IMR-90 (cell line): ENCODE data around the gene ABCC9. TPM values are rescaled to one million over a fixed set of nuclear protein-coding genes. Genes with fewer than 3 reads are reported as not detected.

Experiments used
- ATAC-seq: fragments of 200-7000 bp; cut with Tn5 transposase; 2 replicates; pipeline ENCODE4 v1.9.1; 2020; ENCODE audit warnings: low read depth, mild to moderate bottlenecking, moderate library complexity
- BruUV-seq: library from RNA; stranded (reverse); fragments of 400-500 nt; replicated peaks from 2 replicates; lab custom pipeline; 2021; lab: Mats Ljungman, UMichigan
- CTCF ChIA-PET: fragments of 300-600 bp; formaldehyde crosslinking; extraction: SDS; loops from one replicate; lab custom pipeline; 2021; ENCODE audit warnings: antibody characterized with exemption; lab: Yijun Ruan, JAX
- POLR2A ChIA-PET: fragments of 300-600 bp; sonication (Branson Sonifier 250); formaldehyde crosslinking; loops from one replicate; lab custom pipeline; 2022; ENCODE audit warnings: antibody characterized with exemption; ENCODE audit not compliant: unreplicated experiment; lab: Charles Lee
- DNase-seq: peaks from one replicate; pipeline ENCODE4 v3.0.0; 2013
- H2AFZ ChIP-seq: replicated peaks from 2 replicates; pipeline ENCODE3; 2013; ENCODE audit warnings: low read length, mild to moderate bottlenecking; ENCODE audit not compliant: poor library complexity
- H2AK5ac ChIP-seq: 2 replicates; pipeline ENCODE4 v1.6.1; 2013; ENCODE audit warnings: low read depth, low read length, inconsistent platforms
- H2AK9ac ChIP-seq: replicated peaks from 2 replicates; pipeline ENCODE3; 2013; ENCODE audit warnings: mild to moderate bottlenecking, low read depth, low read length, moderate library complexity; ENCODE audit not compliant: poor library complexity
- H2BK120ac ChIP-seq: 2 replicates; pipeline ENCODE4 v1.6.1; 2013; ENCODE audit warnings: low read depth, low read length, inconsistent platforms
- H2BK15ac ChIP-seq: 3 replicates; pipeline ENCODE4 v1.6.1; 2013; ENCODE audit warnings: low read depth, low read length, inconsistent platforms
- H2BK20ac ChIP-seq: 2 replicates; pipeline ENCODE4 v1.6.1; 2013; ENCODE audit warnings: low read depth, mild to moderate bottlenecking, inconsistent platforms, low read length, moderate library complexity
- H2BK5ac ChIP-seq: 2 replicates; pipeline ENCODE4 v1.6.1; 2013; ENCODE audit warnings: mild to moderate bottlenecking, low read depth, low read length, inconsistent platforms; ENCODE audit not compliant: poor library complexity, severe bottlenecking
- H3K14ac ChIP-seq: replicated peaks from 2 replicates; pipeline ENCODE4 v1.6.1; 2013; ENCODE audit warnings: low read depth, low read length, inconsistent platforms
- H3K18ac ChIP-seq: 2 replicates; pipeline ENCODE4 v1.6.1; 2013; ENCODE audit warnings: low read depth, low read length, control low read depth
- H3K23ac ChIP-seq: 2 replicates; pipeline ENCODE4 v1.6.1; 2013; ENCODE audit warnings: low read depth, low read length, inconsistent platforms
- H3K27ac ChIP-seq: 2 replicates; pipeline ENCODE4 v1.5.1; 2013; ENCODE audit warnings: mild to moderate bottlenecking, control low read depth, low read length; ENCODE audit not compliant: insufficient read depth
- H3K27me3 ChIP-seq: 2 replicates; pipeline ENCODE4 v1.6.1; 2013; ENCODE audit warnings: low read length; ENCODE audit not compliant: control insufficient read depth, insufficient read depth
- H3K36me3 ChIP-seq: 2 replicates; pipeline ENCODE4 v1.6.1; 2013; ENCODE audit warnings: low read length, mixed read lengths; ENCODE audit not compliant: control insufficient read depth, insufficient read depth
- H3K4ac ChIP-seq: 2 replicates; pipeline ENCODE4 v1.6.1; 2013; ENCODE audit warnings: low read depth, low read length, inconsistent platforms
- H3K4me1 ChIP-seq: 2 replicates; pipeline ENCODE4 v1.6.1; 2013; ENCODE audit warnings: low read length, mixed read lengths; ENCODE audit not compliant: control insufficient read depth, insufficient read depth
- H3K4me2 ChIP-seq: 2 replicates; pipeline ENCODE4 v1.6.1; 2013; ENCODE audit warnings: low read depth, mild to moderate bottlenecking, control low read depth, low read length, moderate library complexity
- H3K4me3 ChIP-seq: 2 replicates; pipeline ENCODE4 v1.5.1; 2013; ENCODE audit warnings: low read depth, mild to moderate bottlenecking, control low read depth, low read length, moderate library complexity; ENCODE audit not compliant: insufficient read depth
- H3K56ac ChIP-seq: 2 replicates; pipeline ENCODE4 v1.6.1; 2013; ENCODE audit warnings: low read length, inconsistent platforms; ENCODE audit not compliant: insufficient read depth; ENCODE audit errors: extremely low read depth
- H3K79me1 ChIP-seq, 2 experiments: 2 replicates each; pipeline ENCODE4 v1.6.1; 2013; ENCODE audit warnings: low read length in 2 of 2, inconsistent platforms in 1 of 2, low read depth in 1 of 2
- H3K9ac ChIP-seq: 2 replicates; pipeline ENCODE4 v1.6.1; 2013; ENCODE audit warnings: low read depth, low read length, control low read depth
- H3K9me1 ChIP-seq: 2 replicates; pipeline ENCODE4 v1.6.1; 2013; ENCODE audit warnings: low read length, inconsistent platforms; ENCODE audit not compliant: insufficient read depth
- H3K9me3 ChIP-seq: 2 replicates; pipeline ENCODE4 v1.6.1; 2013; ENCODE audit warnings: low read length; ENCODE audit not compliant: control insufficient read depth, insufficient read depth
- H4K20me1 ChIP-seq: 2 replicates; pipeline ENCODE4 v1.6.1; 2013; ENCODE audit warnings: low read length, inconsistent platforms; ENCODE audit not compliant: insufficient read depth
- H4K5ac ChIP-seq: 2 replicates; pipeline ENCODE4 v1.6.1; 2013; ENCODE audit warnings: mild to moderate bottlenecking, low read depth, low read length, control low read depth
- H4K8ac ChIP-seq, 2 experiments: 2 replicates each; pipeline ENCODE4 v1.6.1; 2013; ENCODE audit warnings: low read depth in 2 of 2, low read length in 2 of 2, control low read depth in 1 of 2, inconsistent platforms in 1 of 2
- H4K91ac ChIP-seq: 2 replicates; pipeline ENCODE4 v1.6.1; 2013; ENCODE audit warnings: low read depth, low read length, inconsistent platforms; ENCODE audit not compliant: insufficient read depth
- BHLHE40 ChIP-seq: fragments of 150-350 bp; IDR thresholded peaks from 2 replicates; pipeline ENCODE4 v1.6.1; 2016; ENCODE audit warnings: mild to moderate bottlenecking, low read depth, low read length
- CHD1 ChIP-seq: IDR thresholded peaks from 2 replicates; pipeline ENCODE4 v1.6.1; 2012; ENCODE audit warnings: low read depth, low read length, improper control_type of control experiment
- RFX5 ChIP-seq: IDR thresholded peaks from 2 replicates; pipeline ENCODE4 v1.8.0; 2012; ENCODE audit warnings: low read depth, mild to moderate bottlenecking, low read length, moderate library complexity
- WGBS, 2 experiments: methylation state at CpG; one replicate each; pipeline versions ENCODE4 v1.1.5 to v1.1.7; 2013; ENCODE audit warnings: missing lambda C conversion rate in 2 of 2; ENCODE audit not compliant: insufficient read length in 1 of 2; ENCODE audit errors: extremely low coverage in 2 of 2; 5-methylcytosine and 5-hydroxymethylcytosine counted together
- dilution Hi-C: fragments of 300-500 bp; cut with HindIII; formaldehyde crosslinking; loops from one replicate; pipeline ENCODE4 v1.14.3; 2018; ENCODE audit warnings: low sequenced_read_pairs; ENCODE audit not compliant: unreplicated experiment
- in situ Hi-C: fragments of 300-500 bp; cut with MboI; formaldehyde crosslinking; loops from 3 replicates; pipeline ENCODE4 v1.14.3; 2019; ENCODE audit warnings: low sequenced_read_pairs, inconsistent platforms, mixed read lengths
- intact Hi-C: fragments of 100-400 bp; cut with micrococcal nuclease; formaldehyde crosslinking; loops from 2 replicates; pipeline ENCODE4 v1.10.0; 2022
- polyA plus RNA-seq, 3 experiments: library from polyadenylated mRNA; depleted of rRNA; stranded (reverse); fragments of >200 nt; gene quantifications; 2 replicates each; pipeline ENCODE4 v1.2.3, GENCODE V29; 2012; ENCODE audit warnings: low replicate concordance in 1 of 3
- total RNA-seq: library from RNA; depleted of rRNA; stranded (reverse); fragments of >200 nt; gene quantifications from 2 replicates; pipeline ENCODE4 v1.2.3, GENCODE V29; 2012

ABCC9 gene
- total and polyA plus RNA-seq, 2 of the 4 experiments (the other 2 are of a cell fraction), result 1.2 to 6.6 TPM

- no CpG with 5 or more reads among the region's 4 CpGs for WGBS, 2 experiments
- no peaks in the 10 kb centered on the region; the same call in 1 of the 2 replicates for H3K4me1 ChIP-seq
- intact Hi-C loops (no loop called here), in situ Hi-C loops (no loop called here), dilution Hi-C loops (no loop called here)
- H2BK5ac ChIP-seq, result no peak overlapping the region
- no peak overlapping the region for H3K4ac ChIP-seq
- no peaks in the 10 kb centered on the region for H3K9me1 ChIP-seq
- CTCF ChIA-PET, result interaction anchor here (1.1 kb wide), 1 partner anchor 8 kb away, joined by 4 read pairs; no protein-coding TSS in a partner anchor
- H2AK5ac ChIP-seq, result no peak overlapping the region
- POLR2A ChIA-PET, result no interaction called here
- no peak overlapping the region for H3K4me2 ChIP-seq
- H3K56ac ChIP-seq, result no peak overlapping the region
- H4K91ac ChIP-seq, result no peak overlapping the region
- H3K9ac ChIP-seq, result no peak overlapping the region
- no peaks in the 10 kb centered on the region for H4K20me1 ChIP-seq
- H3K36me3 ChIP-seq, result no peaks in the 10 kb centered on the region; the same call in 1 of the 2 replicates
- BruUV-seq, result no TSS peak
- TF ChIP-seq CHD1 (no peak), BHLHE40 (no peak), RFX5 (no peak)
- no peak for ATAC-seq
- no peak overlapping the region for H3K23ac ChIP-seq
- H4K8ac ChIP-seq, result no peak overlapping the region
- H3K79me1 ChIP-seq, result no peaks in the 10 kb centered on the region
- H2BK20ac ChIP-seq, result no peak overlapping the region
- no peak overlapping the region for H2AK9ac ChIP-seq
- no peak overlapping the region for H2AFZ ChIP-seq
- DNase-seq, result no peak
- H3K4me3 ChIP-seq, result no peak overlapping the region
- H3K27ac ChIP-seq, result no peak overlapping the region
- H3K27me3 ChIP-seq, result no peaks in the 10 kb centered on the region
- H2BK15ac ChIP-seq, result no peak overlapping the region
- no peak overlapping the region for H2BK120ac ChIP-seq
- H3K9me3 ChIP-seq, result no peaks in the 10 kb centered on the region
- no peak overlapping the region for H3K14ac ChIP-seq
- H3K18ac ChIP-seq, result no peak overlapping the region
- H4K5ac ChIP-seq, result no peak overlapping the region
Observed at GRCh38 chr12:21764950-21765349, 176.3 kb downstream of the ABCC9 start.
